Mesenteric fat pad (tissue), 1 donor: ENCODE data around the gene HADHB. TPM values are rescaled to one million over a fixed set of nuclear protein-coding genes. Genes with fewer than 3 reads are reported as not detected.
"Not testable (repeated sequence)": the region's sequence is repeated elsewhere in the genome, so short reads cannot be mapped to it uniquely, and the experiment has no call there.

Experiments
- DNase-seq: peaks from one replicate; pipeline ENCODE4 v3.0.0-alpha.2; 2020; ENCODE audit warnings: low spot score
- total RNA-seq: library from RNA; stranded (reverse); fragmentation: NEBNext Ultra II Directional; extraction: Animal tissue kit (Norgen Biotek cat#: 25700); gene quantifications from one replicate; pipeline ENCODE4 v1.2.1, GENCODE V29; 2021
- donor health status: DM: yes; HTN: yes; CAD: no.

The HADHB gene
- total RNA-seq, 1 donor from 2014 or later, result 224 TPM

GRCh38 chr2:26290001-26290400 lies 45.3 kb downstream of the HADHB start:
- no peak for DNase-seq

DNA sequence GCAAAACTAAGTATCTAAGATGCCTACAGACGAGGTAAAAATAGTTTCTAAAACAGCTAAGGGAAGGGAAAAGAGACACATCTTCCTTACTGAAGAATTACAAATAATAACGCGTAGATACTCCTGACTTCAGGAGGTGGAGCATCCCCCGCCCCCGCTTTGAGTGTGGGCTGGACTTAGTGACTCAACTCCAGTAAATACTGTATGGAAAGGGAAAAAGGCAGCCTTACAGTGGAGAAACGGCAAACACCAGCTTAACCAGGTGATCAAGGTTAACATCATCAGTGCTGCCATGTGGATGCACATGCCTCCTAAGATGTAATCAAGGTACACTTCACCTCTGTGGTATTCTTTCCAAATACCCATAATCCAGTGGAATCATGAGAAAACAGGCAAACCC lies 47.9 kb downstream of the HADHB start:
- DNase-seq, result no peak

DNA sequence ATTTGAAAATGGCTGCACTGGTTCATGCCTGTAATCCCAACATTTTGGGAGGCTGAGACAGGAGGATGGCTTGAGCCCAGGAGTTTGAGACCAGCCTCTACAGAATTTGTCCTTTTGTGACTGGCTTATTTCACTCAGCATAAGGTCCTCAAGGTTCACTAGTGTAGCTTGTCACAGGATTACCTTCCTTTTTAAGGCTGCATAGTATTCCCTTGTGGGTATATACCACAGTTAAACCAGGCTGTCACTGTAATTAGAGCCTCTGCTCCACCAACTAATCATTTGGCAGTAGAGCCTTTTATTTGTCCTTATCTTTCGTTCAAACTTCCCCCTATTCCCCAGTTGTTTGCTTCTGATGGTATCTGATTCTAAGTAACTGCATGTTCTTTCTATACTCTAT lies 50.8 kb downstream of the HADHB start:
- no peak for DNase-seq

GRCh38 chr2:26297061-26297460 lies 52.3 kb downstream of the HADHB start:
- DNase-seq, result no peak

DNA sequence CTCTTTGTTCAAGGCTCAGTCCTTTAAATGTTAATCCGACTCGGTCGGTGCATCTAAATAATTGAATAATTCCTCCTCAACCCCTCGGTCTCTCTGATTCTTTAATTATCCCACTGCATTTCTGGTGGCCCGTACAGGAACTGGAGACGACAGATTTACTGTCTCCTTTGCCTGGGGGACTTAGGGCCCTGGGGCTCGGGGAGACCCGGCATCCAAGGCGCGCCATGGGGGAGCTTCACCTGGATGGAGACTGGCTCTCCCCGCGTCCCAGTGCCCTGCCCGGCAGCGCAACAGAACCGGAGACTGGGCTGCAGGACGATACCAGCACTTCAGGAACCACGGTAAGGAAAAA lies 53.5 kb downstream of the HADHB start:
- DNase-seq, result no peak

DNA sequence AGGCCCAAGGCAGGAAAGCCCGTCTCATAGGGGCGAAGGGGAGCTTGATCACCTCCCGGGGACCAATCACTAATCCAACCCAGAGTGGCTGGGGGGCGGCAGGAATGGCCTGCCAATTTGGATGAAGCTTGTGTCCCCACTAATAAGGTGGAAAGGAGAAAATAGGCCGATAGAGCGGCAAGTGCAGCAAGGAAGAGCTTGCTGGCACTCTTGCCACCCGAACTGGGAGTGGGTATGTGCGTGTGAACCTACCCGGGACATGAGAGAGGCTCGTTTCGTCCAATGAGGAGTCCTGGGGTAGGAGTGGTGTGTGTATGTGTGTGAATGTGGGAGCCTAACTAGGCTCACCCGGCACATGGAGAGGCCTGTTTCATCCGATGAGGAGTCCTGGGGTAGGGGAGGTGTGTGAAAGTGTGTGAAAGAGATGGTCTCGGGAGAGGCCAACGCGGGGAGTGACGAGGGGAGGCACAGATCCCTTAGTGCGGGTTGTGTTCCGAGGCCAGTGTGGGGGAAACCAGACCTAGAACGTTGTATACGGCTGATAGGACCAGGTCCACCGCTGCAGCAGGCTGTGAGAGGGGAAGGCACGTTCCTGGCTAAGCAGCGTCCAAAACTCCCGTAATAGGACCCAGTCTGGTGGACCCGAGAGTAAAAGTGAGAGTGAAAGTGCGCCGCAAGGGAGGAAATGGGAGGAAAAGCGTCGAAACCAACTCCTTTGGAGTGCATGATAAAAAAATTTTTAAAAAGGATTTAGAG lies 54.1 kb downstream of the HADHB start:
- no peak for DNase-seq

- DNase-seq, result no peak
These were observed 54.8 kb downstream of the HADHB start for GRCh38 chr2:26299471-26300101.

GRCh38 chr2:26300234-26300925 lies 55.6 kb downstream of the HADHB start:
- DNase-seq, result no peak

- no peak for DNase-seq
These were observed 58.1 kb downstream of the HADHB start for GRCh38 chr2:26302846-26303245.

- DNase-seq, result not testable (repeated sequence)
These were observed 60.4 kb downstream of the HADHB start for GRCh38 chr2:26305094-26305493.

- no peak for DNase-seq
These were observed 60.8 kb downstream of the HADHB start for GRCh38 chr2:26305540-26305939.

GRCh38 chr2:26309921-26310320 lies 65.2 kb downstream of the HADHB start:
- DNase-seq, result no peak

DNA sequence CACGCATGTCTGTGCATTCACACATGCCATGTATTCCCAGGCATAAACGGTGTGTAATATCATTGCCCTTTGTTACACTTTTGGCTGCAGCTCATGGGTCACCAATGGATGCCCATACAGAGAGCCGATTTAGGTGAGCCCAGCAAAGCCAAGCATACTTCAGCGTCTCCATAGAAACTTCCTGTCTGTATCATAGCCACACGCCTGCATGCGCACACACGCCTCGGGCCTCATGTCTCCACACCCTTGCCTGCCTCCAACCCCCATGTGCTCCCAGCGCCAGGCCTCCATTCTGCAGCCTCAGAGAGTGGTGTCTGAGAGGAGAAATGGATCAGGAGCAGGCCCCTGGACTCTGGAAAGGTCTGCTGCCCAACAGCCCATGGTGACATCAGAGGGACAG lies 67.7 kb downstream of the HADHB start:
- no peak for DNase-seq

- DNase-seq, result no peak
These were observed 68.7 kb downstream of the HADHB start for GRCh38 chr2:26313446-26313845.

GRCh38 chr2:26314243-26314642 lies 69.5 kb downstream of the HADHB start:
- no peak for DNase-seq

- DNase-seq, result no peak
These were observed 71.3 kb downstream of the HADHB start for GRCh38 chr2:26316041-26316440.

GRCh38 chr2:26316845-26317244 lies 72.1 kb downstream of the HADHB start:
- DNase-seq, result no peak

DNA sequence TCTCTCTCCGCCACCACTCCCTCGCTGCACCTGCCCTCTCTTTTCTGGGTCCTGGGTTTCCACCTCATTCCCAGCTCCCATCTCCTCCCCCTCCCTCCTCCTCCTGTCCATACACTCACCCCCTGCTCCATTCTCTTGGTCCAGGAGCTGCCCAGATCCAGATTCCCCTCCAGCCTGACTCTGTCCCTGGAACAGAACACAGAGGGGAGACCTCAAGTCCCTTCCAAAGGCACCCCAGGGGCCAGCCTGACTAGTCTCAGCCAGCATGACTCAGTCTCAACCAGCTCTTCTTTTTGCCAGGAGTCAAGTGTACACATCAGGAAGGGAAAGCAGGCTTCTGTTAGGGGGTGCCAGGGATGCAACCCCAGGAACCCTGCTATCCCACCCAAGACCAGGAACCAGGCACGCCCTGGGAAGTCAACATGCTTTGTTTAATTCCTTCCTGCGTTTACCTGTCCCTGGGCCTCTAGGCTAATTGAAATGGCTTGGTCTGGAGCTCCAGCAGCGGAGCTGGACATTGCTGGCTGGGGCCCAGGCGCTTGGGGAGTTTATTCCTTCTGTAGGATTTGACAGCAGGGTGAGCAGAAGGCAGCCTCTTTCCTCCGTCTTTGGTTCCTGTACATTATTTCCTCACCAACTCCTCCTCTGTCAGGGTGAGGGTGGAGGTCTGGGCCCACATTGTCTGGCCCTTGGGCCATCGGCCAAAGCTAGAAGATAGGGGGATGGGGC lies 72.8 kb downstream of the HADHB start:
- no peak for DNase-seq

- no peak for DNase-seq
These were observed 74.2 kb downstream of the HADHB start for GRCh38 chr2:26318950-26319349.

GRCh38 chr2:26324479-26324878 lies 79.7 kb downstream of the HADHB start:
- DNase-seq, result not testable (repeated sequence)

- DNase-seq, result no peak
These were observed 80.2 kb downstream of the HADHB start for GRCh38 chr2:26324903-26325302.

DNA sequence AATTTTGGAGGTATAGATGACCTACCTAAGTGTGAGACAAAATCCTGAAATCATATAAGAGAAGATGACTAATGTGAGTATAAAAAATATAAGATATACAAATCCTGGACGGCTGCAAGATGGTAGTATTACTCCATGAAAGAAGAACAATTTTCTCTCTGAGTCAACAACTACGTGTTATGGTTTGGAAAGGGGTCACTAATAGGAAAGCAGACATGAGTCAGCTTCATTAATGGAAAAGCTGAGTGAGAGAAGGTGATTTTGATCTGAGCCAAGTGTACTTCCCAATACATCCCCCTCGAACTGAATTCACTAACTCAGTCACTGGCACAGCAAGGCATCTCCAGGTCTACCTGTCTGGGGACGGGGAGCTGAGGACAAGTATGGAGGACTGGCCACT lies 81.1 kb downstream of the HADHB start:
- DNase-seq, result no peak
